AG04449 (cell line): Measurements from ENCODE around the gene FKBP9.

Source experiments
- CTCF ChIA-PET: fragments of 350-600 bp; formaldehyde crosslinking; extraction: SDS; loops from one replicate; lab custom pipeline; 2021; ENCODE audit warnings: antibody characterized with exemption; lab: Yijun Ruan, JAX
- POLR2A ChIA-PET: fragments of 400-600, 350-600 bp; formaldehyde crosslinking; extraction: SDS; loops from one replicate; lab custom pipeline; 2020; ENCODE audit warnings: antibody characterized with exemption, inconsistent platforms; lab: Yijun Ruan, JAX
- DNase-seq: peaks from one replicate; pipeline ENCODE4 v3.0.0-alpha.2; 2010; ENCODE audit warnings: low read depth, low spot score
- H3K4me3 ChIP-seq: 2 replicates; pipeline ENCODE4 v1.5.1; 2011; ENCODE audit warnings: low read depth, mild to moderate bottlenecking, control low read depth, low read length
- CTCF ChIP-seq: IDR thresholded peaks from one replicate; pipeline ENCODE4 v1.5.1; 2011; ENCODE audit warnings: mild to moderate bottlenecking, moderate library complexity, low read length, control low read depth, inconsistent platforms; ENCODE audit not compliant: insufficient read depth; ENCODE audit errors: missing control alignments

Gene FKBP9

DNA sequence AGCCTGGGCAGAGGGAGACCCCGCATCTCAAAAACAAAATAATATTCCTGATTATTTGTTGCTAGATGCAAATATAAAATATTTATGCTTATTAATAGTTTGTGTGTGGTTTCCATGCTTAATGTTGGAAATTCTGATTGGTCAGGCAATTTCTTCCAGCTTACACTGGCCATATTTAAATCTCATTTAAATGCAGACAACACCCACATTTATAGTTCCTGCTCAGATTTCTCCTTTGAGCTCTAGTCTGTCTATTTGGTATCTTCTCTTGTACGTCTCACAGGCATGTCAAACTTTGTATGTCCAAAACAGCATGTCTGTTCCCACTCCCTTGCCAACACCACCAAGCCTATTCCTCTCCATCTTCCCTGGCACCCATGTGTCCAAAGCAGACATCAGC lies 52.5 kb downstream of the FKBP9 start:
- ChIA-PET POLR2A (no interaction called here), CTCF (no interaction called here)
- H3K4me3 ChIP-seq, result no peak overlapping the region
- TF ChIP-seq CTCF, result no peak
- DNase-seq, result no peak

DNA sequence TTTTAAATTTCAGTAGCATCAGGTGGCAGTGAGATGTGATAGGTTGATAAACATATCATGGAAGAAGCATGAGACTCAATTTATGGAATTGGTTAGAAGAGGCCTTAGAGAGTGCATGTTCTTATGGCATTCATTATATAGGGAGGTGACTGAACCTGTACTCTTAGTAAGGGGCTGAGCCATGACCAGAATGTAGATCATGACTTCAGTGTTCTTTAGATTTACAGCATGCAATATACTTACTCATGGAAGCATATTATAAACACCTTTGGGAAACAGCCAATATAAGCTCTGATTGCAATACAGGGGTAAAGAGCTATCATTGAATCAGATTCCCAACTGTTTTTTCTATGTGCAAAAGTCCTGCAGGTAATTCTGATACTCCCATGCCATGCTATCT lies 55.1 kb downstream of the FKBP9 start:
- TF ChIP-seq CTCF, result no peak
- no peak overlapping the region for H3K4me3 ChIP-seq
- DNase-seq, result no peak
- CTCF ChIA-PET, result interaction anchor here (1.3 kb wide), 1 partner anchor 166 kb away, joined by 4 read pairs; no protein-coding TSS in a partner anchor
- POLR2A ChIA-PET, result no interaction called here

DNA sequence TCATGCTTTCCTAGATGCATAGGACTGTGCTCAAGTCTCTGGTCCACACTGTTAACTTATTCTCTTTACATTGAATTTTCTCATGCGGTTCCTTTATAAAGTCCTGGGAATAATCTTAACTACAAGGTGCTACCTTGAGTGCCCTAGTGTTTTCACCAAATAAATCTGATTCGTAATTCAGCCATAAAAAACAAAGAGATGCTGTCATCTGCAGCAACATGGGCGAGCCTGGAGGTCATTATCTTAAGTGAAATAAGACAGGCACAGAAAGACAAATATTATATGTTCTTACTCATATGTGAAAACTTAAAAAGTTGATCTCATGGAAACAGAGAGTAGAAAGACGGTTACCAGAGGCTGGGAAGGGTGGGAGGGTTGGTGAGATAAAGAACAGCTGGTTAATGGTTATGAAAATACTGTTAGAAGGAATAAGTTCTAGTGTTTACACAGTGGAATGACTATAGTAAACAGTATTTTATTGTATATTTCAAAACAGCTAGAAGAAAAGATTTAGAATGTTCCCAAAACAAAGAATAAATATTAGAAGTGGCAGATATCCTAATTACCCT lies 67.0 kb downstream of the FKBP9 start:
- no peak overlapping the region for H3K4me3 ChIP-seq
- ChIA-PET POLR2A (no interaction called here), CTCF (no interaction called here)
- no peak for DNase-seq
- no peak for TF ChIP-seq CTCF

DNA sequence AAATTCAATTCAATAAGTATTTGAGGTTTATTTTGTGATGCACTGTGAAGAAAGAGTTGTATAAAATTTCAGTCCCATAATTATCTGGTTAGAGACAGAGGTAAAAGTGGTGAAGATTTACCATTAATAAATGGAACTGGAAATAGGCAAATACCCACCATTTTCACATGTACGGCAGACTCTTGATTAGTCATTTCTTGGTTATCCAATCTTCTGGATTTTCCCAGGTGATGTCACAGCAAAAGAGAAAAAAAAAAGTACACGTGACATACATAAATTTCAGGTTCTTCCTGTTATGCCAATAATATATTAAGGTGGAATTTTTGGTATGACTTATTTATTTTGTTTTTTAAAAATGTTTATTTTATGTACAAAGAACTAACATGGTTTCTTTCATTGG lies 78.5 kb downstream of the FKBP9 start:
- no peak overlapping the region for H3K4me3 ChIP-seq
- TF ChIP-seq CTCF, result no peak
- CTCF ChIA-PET, result interaction anchor here (0.7 to 1.5 kb wide), 3 partner anchors 14 to 28 kb away, joined by 3 to 5 read pairs (median 4); no protein-coding TSS in a partner anchor
- POLR2A ChIA-PET, result no interaction called here
- no peak for DNase-seq

DNA sequence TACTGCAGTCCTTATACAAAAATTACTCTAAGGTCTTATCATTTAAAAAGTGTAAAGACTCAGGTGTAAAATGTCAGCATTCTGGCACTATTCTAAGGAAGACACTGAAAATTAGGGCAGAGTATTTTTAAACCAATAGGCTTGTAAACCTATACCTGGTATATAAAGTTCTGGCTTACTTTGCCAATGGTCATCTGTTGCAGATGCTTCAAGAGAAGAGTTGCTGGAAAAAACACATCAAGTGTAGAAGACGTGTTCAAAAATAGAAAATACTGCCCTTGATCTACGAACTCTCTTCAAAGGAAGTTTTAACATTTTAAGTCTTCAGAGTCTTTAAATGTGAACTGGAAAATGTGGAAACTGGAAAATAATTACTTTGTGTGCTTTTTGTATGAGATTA lies 81.4 kb downstream of the FKBP9 start:
- no peak for DNase-seq
- no peak for TF ChIP-seq CTCF
- H3K4me3 ChIP-seq, result no peak overlapping the region
- POLR2A ChIA-PET, result no interaction called here
- CTCF ChIA-PET, result interaction anchor here (2.6 kb wide), 1 partner anchor 11 kb away, joined by 16 read pairs; no protein-coding TSS in a partner anchor

DNA sequence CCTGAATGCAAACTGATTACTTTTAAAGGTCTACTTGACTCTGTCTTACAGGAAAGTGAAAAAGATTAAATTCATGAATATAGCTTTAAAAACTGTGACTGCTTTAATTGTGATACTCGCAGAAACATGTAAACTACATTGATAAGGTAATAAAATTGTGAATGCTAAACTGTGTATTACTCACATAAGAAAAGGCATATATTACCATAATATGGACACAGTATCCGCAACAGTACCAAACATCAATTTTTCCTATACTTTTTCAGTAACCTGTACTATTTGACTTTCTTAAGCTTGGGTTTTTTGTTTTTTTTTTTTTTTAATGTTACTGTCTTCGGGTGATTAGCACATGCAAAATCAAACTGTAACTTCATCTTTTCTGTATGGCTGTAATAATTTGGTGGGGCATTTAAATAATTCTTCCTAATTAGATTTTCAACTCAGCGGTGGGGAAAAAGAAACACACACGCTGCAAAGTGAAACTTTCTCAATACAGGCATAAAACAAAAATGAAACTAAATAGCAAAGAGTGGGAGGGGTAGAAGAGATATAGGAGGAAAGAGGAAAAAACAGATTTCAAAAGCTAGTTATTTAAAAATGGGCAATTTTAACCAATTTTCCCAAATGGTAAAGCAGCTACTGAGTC lies 82.1 kb downstream of the FKBP9 start:
- CTCF ChIA-PET, result interaction anchor here (1.7 to 2.6 kb wide), 2 partner anchors 10 to 193 kb away, joined by 5 to 16 read pairs; no protein-coding TSS in a partner anchor
- POLR2A ChIA-PET, result no interaction called here
- no peak for DNase-seq
- no peak for TF ChIP-seq CTCF
- H3K4me3 ChIP-seq, result peak overlapping the region; percentile 4; the same call in 1 of the 2 replicates
